Measurements from ENCODE around the gene TAL1. TPM values are rescaled to one million over a fixed set of nuclear protein-coding genes. Genes with fewer than 3 reads are reported as not detected.

Gene TAL1
- total and polyA plus RNA-seq, 2 of the 13 experiments (the other 11 are each of a cell fraction or from before 2014, with no cell fraction given) = 0.05 TPM; not detected in 1

- TF ChIP-seq CBX5 (CRISPR knock-in tag; IDR thresholded peaks at IDR 0.05; ENCODE audit: borderline replicate concordance) (0 out of 2 replicates have a peak, but pooled peaks have one; percentile 47), YY1 (IDR thresholded peaks at IDR 0.05; ENCODE audit: insufficient read depth, insufficient replicate concordance, low read depth, low read length) (peak; percentile 71), E2F1 (CRISPR knock-in tag; IDR thresholded peaks at IDR 0.05) (0 out of 2 replicates have a peak, but pooled peaks have one; percentile 30), ZNF275 (CRISPR knock-in tag; IDR thresholded peaks at IDR 0.05; ENCODE audit: borderline replicate concordance) (no peak; the same call in 1 of the 2 replicates), ZSCAN22 (CRISPR knock-in tag; IDR thresholded peaks at IDR 0.05) (no peak), HNF1B (CRISPR knock-in tag; IDR thresholded peaks at IDR 0.05) (peak; percentile 72), ZNF30 (CRISPR knock-in tag; IDR thresholded peaks at IDR 0.05) (no peak), THAP8 (CRISPR knock-in tag; IDR thresholded peaks at IDR 0.05; ENCODE audit: borderline replicate concordance) (no peak), ZFP91 (CRISPR knock-in tag; IDR thresholded peaks at IDR 0.05; ENCODE audit: borderline replicate concordance) (peak; percentile 56; the same call in 1 of the 2 replicates), SNRNP70 (IDR thresholded peaks at IDR 0.05; ENCODE audit: low read depth, low read length) (no peak), ZNF121 (CRISPR knock-in tag; IDR thresholded peaks at IDR 0.05) (no peak), ELF3 (CRISPR knock-in tag; IDR thresholded peaks at IDR 0.05) (peak; percentile 88), ZNF432 (CRISPR knock-in tag; IDR thresholded peaks at IDR 0.05; ENCODE audit: borderline replicate concordance) (no peak), FUBP1 (CRISPR knock-in tag; IDR thresholded peaks at IDR 0.05; ENCODE audit: borderline replicate concordance) (no peak), ISL2 (CRISPR knock-in tag; IDR thresholded peaks at IDR 0.05) (peak; percentile 41; the same call in 1 of the 2 replicates), FOXK2 (IDR thresholded peaks at IDR 0.05) (no peak)
Measured at GRCh38 chr1:47192458-47193384, 39.3 kb downstream of the TAL1 start (continued).
